ENCODE data around the gene ACVRL1. TPM values are rescaled to one million over a fixed set of nuclear protein-coding genes. Genes with fewer than 3 reads are reported as not detected.
"Not testable (repeated sequence)": the region's sequence is repeated elsewhere in the genome, so short reads cannot be mapped to it uniquely, and the experiment has no call there.

ACVRL1 gene
- polyA plus RNA-seq, 3 donors = 12.9 to 61.5 (median 59.9) TPM

DNA sequence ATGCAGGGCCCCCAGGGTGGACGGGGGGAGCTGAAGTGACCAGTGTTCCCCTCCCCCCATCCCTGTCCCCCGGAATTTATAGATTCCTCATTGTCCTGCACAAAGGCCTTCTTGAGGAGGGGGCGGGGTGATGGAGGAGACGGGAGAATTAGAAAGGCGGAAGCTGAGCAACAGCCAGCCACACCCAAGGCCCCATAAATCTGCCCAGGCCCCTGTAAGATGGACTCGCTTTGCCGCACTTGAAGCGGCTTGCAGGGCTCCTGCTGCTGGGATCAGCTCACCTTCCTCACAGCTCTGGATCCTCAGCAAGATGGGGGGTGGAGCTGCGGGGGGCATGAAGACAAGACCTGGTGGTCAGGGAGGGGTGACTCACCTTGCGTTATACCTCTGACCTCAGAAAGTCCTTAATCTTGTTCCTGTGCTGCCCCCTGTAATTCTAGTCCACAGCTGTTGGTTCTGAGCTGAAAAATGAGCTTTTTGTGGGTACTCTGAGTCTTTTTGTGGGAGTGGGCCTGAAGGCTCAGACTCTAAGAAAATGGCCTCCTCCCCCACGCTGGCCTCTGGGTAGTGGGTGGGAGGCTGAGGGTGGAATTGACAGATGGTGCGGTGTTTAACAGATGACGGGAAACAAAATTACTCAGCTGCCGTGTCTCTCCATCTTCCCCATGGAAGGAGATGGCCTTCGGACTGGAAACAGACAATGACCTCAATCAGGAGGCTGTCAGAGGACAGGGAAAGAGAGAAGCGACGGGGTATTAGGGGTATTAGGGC lies 35.2 kb upstream of the ACVRL1 start:
- 76 to 83% (median 82%) methylated on average over 17 of the region's 17 CpGs for WGBS, 3 donors
- no peak overlapping the region for H3K27ac ChIP-seq (ENCODE audit: low read depth, low read length)

- H3K27ac ChIP-seq (ENCODE audit: low read depth, low read length) = no peak overlapping the region
- WGBS, 3 donors = 92 to 94% (median 94%) methylated on average over 3 of the region's 3 CpGs
Measured at GRCh38 chr12:51872689-51872981, 34.7 kb upstream of the ACVRL1 start.

DNA sequence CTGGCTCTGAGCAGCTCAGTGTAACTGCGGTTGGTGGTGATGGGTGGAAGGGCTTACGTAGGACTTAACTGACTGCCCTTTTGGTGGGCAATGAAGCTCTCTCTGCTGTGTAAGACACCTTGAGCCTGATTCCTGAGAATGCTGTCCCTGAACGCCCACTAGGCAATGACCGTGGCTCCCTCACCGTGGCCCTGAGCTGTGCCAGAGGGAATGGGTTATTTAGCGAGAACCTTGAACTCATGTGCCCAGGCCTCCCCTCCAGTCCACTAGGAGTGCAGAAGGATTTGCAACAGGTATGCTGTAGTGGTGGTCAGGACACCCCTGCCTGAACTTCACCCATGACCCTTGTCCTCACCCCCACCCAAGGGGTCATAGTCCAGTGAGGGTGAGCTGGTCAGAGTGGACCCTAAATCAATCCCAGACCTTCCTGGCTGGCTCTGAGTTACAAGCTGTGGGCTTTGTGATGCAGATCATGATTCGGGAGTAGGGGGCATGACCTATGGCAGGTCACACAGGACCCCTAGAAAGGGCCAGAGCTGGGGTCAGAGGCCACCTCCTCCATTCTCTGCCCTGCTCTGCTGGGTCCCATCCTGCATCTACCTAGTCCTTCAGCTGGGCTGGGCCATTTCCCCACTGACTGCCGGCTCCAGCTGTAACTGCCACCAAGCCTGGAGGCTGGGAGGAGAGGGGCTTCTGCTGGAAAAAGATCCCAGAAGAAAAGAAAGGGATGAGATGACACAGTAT lies 33.9 kb upstream of the ACVRL1 start:
- WGBS, 3 donors = 80 to 84% (median 82%) methylated on average over 8 of the region's 8 CpGs
- no peak overlapping the region for H3K27ac ChIP-seq (ENCODE audit: low read depth, low read length)

- H3K27ac ChIP-seq (ENCODE audit: low read depth, low read length) = no peak overlapping the region
- 45 to 49% (median 46%) methylated on average over 8 of the region's 8 CpGs for WGBS, 3 donors
Measured at GRCh38 chr12:51874000-51874399, 33.3 kb upstream of the ACVRL1 start.

GRCh38 chr12:51874486-51874885 lies 32.8 kb upstream of the ACVRL1 start:
- 76 to 91% (median 83%) methylated on average over 4 of the region's 4 CpGs for WGBS, 3 donors
- no peak overlapping the region for H3K27ac ChIP-seq (ENCODE audit: low read depth, low read length)

DNA sequence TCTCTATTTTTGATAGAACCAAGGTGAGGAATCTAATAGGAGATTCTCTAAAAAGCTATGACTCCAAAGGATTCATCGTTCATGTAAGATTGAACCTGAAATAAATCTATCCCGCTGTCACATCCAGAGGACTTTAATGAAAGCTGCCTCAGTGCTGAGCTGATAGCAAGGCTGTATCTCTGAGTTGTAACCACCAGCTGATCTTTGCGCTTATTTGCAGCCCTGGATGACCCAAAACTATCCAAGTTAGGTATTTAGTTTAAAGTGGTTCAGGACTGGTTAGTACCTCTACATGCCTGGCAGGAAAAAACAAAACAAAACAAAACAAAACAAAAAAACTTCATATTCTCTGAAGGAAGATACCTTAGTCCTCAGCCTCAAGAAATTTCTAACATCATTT lies 28.2 kb upstream of the ACVRL1 start:
- WGBS, 3 donors = 85 to 90% (median 87%) methylated on average over 3 of the region's 3 CpGs
- H3K27ac ChIP-seq (ENCODE audit: low read depth, low read length) = no peak overlapping the region

GRCh38 chr12:51883295-51883694 lies 24.0 kb upstream of the ACVRL1 start:
- 64 to 100% (median 84%) methylated on average over 1 of the region's 1 CpG for WGBS, 3 donors
- no peak overlapping the region for H3K27ac ChIP-seq (ENCODE audit: low read depth, low read length)

DNA sequence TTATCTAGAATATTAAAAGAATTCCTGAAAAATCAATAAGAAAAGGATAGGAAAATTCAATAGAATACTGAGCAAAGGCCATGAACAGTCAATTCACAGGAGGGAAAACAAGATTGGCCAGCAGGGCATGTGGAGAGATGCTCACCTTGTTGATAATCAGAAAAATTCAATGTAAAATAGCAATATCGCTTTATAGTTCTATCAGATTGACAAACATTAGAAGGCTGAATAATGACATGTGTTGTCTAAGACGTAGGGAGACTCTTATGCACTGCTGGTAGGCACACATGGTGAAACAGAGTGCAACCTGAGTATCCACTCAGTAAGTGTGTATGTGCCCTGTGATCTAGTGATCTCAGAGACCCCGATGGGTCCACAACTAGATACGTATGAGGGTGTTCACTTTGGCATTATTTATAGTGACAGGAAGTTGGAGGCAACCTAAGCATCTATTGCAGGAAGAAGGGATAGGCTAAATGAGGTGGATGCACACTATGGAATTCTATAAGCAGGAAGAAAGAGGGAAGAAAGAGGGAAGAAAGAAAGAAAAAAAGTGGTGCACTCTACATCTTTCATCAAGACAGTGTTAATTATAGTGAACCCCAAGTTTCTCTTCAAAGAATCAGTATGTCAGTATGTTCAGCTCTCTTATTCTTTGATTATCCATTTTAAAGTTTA lies 23.2 kb upstream of the ACVRL1 start:
- H3K27ac ChIP-seq (ENCODE audit: low read depth, low read length) = no peak overlapping the region
- WGBS, 3 donors = 76 to 80% (median 79%) methylated on average over 4 of the region's 4 CpGs

DNA sequence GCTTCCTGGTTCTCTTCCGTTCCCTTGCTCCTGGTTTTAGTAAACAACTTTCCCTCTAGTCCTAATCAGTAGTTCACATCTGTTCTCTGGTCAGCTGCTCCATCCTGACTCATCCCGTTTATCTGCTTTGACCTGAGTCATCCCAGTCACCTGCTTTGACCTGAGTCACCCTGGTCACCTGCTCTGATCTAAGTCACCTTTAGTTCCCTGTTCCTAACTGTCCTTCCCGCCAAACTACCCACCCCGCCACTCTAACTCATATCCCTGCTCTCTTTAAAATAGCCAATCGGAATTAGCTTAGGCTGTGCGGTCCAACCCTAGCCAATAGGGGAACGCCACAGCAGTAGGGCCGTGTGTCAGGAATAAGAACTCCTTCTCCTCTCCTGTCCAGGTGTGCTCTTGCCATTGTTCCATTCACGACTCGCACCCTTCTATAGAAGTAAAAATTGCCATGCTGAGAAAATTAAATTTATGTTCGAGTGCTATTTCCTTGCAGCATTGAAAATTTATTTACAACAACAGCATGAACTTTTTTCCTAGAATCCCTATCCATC lies 22.6 kb upstream of the ACVRL1 start:
- no peak overlapping the region for H3K27ac ChIP-seq (ENCODE audit: low read depth, low read length)
- 82 to 87% (median 84%) methylated on average over 11 of the region's 11 CpGs for WGBS, 3 donors

GRCh38 chr12:51885294-51886020 lies 21.8 kb upstream of the ACVRL1 start:
- WGBS, 3 donors = 66 to 71% (median 68%) methylated on average over 10 of the region's 10 CpGs
- not testable (repeated sequence) for H3K27ac ChIP-seq (ENCODE audit: low read depth, low read length)

GRCh38 chr12:51886021-51886710 lies 21.1 kb upstream of the ACVRL1 start:
- WGBS, 3 donors = 40 to 64% (median 49%) methylated on average over 10 of the region's 10 CpGs
- peak overlapping the region; percentile 23 for H3K27ac ChIP-seq (ENCODE audit: low read depth, low read length)

DNA sequence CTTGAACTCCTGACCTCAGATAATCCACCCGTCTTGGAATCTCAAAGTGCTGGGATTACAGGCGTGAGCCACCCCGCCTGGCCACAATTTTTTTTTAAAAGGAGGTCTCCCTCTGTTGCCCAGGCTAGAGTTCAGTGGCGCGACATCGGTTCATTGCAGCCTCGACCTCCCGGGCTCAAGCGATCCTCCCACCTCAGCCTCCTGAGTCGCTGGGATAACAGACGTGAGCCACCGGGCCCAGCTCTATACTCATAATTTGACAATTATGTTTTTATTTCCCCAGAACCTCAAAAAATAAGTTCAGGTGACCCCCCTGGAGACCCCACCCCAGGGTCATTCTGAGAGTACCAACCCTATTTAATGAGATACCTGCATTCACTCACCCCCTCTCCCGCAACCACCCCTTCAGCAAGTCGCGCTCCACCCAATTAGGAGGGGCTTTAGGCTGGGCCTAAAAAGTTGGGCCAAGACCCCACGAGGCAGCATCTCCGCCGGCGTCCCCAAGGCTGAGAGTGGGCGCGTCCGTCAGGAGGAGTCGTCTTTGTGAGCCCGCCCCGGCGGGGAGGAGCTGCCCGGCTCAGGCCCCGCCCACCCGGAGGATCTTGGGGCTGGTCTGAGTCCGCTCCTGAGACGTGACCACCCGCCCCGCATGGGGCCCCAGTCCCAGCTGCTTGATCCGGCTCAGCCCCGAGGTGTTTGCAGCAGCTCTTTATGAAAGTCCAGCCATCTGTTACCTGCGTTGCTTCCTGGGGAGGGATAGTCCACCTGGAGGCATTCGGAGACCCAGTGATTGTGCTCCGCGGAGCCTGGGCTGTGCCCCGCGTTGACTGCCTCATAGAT lies 19.6 kb upstream of the ACVRL1 start, which contains the start of gene ANKRD33:
Gene ANKRD33, plus strand, starts transcription at position 628 of the 840 bp plus-strand sequence. Its CDS starts 84 bp downstream, at position 712.
- H3K27ac ChIP-seq (ENCODE audit: low read depth, low read length) = no peak within 1 kb of the TSS

GRCh38 chr12:51888316-51889215 lies 18.7 kb upstream of the ACVRL1 start:
- WGBS, 3 donors = 67 to 72% (median 68%) methylated on average over 15 of the region's 15 CpGs
- H3K27ac ChIP-seq (ENCODE audit: low read depth, low read length) = no peak overlapping the region

More for the DNA sequence above, 19.6 kb upstream of the ACVRL1 start, which contains the start of gene ANKRD33:
- 45 to 67% (median 56%) methylated on average over 41 of the region's 41 CpGs for WGBS, 3 donors

DNA sequence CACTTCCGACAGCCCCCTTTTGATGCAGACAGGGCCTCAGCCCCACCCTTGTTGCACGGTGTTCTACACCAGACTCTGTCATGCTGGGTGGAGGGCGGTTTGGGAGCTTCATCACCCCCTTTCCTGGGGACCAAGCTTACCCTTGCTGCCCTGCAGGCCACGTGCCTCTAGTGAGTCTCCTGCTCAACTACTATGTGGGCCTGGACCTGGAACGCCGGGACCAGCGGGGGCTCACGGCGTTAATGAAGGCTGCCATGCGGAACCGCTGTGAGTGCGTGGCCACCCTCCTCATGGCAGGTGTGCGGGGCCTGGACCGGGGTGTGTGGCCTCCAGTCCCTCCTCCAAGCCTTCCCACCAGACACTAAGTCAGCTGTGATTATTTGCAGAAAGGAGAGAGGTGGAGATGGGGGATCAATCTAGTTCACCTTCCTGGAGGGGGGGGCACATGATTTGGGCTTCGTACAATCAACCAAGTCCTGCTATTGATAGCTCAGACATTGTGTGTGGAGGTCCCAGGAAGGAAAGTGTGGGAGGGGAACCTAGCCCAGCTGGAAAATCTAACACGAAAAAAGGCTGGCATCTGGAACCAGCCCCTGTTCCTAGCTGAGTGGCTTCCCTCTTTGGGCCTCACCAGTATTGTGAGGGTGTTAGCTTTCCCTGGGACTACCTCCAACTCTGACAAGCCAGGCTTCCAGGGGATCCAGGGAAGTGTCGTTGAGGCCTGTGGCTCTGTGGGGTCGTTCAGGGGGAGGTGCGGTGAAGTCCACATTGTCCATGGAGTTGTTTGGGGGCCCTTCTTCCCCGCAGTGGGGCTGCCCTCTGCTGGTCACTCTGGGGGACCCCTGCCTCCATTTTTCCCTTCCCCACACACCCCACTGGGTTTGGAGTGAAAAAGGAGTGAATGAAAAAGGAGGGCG lies 17.8 kb upstream of the ACVRL1 start:
- no peak overlapping the region for H3K27ac ChIP-seq (ENCODE audit: low read depth, low read length)
- 82 to 92% (median 85%) methylated on average over 21 of the region's 21 CpGs for WGBS, 3 donors

- WGBS, 3 donors = 91 to 96% (median 95%) methylated on average over 2 of the region's 2 CpGs
Measured at GRCh38 chr12:51890133-51890464, 17.2 kb upstream of the ACVRL1 start.

More at GRCh38 chr12:51890133-51890464, 17.2 kb upstream of the ACVRL1 start:
- H3K27ac ChIP-seq (ENCODE audit: low read depth, low read length) = no peak overlapping the region

Data from adipose tissue (tissue), 3 donors.